HG03354 (cell line): ENCODE data around the gene OPCML.

ENCODE experiments used
- ATAC-seq: cut with Tn5 transposase; IDR thresholded peaks from one replicate; pipeline ENCODE4 v1.9.1; 2021; ENCODE audit warnings: mild to moderate bottlenecking; ENCODE audit not compliant: unreplicated experiment, poor library complexity, severe bottlenecking

The OPCML gene

DNA sequence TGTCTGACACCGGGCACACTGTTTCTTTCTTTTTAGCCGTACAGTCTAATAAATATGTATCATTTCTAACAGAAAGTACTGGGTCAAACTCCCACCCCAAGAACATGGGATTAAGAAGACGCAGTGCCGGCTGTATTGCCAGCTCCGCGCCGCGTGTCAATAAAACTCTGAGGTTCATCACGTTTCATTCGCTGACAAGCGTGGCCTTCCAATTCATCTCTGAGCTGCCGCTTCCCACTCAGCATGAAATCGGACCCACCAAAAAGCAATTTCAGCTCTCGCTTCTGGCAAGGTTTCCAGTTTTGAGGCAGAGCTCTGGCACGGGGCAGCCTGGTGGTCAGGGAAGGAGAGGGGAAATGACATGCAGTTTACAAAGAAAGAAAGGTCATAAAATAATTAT lies 819.8 kb downstream of the OPCML start:
- no peak for ATAC-seq

DNA sequence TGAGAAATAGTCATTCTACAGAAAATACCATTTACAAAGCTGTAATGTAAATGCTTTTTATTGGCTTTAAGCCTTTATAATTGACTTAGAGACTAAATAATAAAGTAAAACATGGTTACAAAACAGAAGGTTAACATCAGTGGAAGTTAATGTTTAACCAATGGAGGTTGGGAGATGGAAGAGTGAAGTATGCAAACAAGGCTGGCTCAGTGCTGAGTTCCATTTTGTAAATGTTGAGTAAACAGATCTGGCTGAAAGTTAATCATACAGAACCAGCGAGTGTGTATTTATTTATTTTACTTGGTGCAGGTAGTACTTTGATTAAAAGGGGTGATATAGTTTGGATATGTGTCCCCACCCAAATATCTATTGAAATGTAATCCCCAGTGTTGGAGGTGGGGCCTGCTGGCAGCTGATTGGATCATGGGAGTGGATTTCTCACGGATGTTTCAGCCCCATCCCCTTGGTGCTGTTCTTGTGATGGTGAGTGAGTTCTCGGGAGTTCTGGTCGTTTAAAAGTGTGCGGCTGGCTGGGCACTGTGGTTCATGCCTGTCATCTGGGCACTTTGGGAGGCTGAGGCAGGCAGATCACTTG lies 827.4 kb downstream of the OPCML start:
- no peak for ATAC-seq

DNA sequence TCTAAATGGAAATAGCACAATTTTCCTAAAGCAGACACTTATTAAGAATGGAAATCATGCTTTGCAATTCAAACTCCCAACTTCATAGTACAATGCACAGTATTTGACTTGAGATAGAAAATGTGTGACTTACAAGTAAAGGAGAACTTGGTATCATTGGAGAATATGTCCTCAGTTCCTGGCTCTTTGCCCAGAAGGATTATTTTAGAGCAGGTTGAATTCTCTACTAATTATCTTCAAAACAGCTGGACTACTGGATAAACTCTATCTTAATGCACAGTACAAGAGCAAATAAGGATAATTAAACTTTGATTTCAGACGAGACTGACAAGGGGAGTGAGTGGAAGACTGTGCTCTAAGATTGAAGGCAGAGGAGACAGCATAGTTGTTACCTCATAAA lies 839.4 kb downstream of the OPCML start:
- ATAC-seq, result no peak

DNA sequence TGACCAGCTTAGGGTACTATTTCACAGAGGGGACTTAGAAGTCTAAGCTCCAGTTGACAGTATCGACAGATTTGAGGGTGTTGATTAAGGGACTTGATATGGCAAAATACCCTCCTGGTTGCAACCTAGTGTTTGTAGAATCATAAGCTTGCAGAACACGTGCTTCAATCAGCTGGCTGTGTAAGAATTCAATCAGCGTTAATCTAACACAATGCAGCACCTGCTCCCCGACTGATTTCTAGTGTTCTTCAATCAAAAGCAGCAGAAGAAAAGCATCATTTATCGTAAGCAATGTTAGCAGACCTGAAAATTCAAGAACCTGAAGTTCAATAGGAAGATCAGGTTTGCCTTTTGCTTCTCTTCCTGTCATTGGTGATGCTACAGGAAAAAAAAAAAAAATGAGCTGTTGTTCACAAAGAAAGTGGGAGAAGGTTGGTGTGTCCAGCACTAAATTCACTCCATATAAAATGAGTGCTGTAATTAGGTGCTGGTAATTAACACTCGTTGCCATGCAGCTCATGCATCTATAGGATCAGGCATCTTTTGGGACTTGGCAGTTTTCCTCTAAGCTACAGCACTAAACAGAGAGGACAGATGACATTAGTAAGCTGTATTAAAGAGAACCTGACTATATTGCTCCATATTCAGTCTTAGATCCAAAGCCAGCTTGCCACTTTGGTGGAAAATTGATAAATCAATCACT lies 840.3 kb downstream of the OPCML start:
- no peak for ATAC-seq

DNA sequence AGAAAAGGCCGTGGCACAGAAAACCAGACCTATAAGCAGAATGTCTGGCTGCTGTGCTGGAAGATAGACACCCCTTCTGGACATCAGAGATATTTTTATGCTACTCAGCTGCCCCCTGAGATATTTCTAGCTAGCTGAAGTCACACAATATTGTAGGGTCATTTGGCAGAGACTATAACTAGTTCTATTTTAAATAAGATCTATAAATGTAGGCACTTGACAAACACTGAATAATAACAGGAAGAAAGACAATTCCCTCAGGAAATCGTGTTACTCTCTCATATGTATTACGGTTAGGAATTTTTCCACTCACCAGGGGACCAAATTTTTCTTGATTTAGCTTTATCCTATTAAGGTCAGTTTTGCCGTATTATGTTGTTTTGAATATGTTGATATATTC lies 845.4 kb downstream of the OPCML start:
- ATAC-seq, result no peak

DNA sequence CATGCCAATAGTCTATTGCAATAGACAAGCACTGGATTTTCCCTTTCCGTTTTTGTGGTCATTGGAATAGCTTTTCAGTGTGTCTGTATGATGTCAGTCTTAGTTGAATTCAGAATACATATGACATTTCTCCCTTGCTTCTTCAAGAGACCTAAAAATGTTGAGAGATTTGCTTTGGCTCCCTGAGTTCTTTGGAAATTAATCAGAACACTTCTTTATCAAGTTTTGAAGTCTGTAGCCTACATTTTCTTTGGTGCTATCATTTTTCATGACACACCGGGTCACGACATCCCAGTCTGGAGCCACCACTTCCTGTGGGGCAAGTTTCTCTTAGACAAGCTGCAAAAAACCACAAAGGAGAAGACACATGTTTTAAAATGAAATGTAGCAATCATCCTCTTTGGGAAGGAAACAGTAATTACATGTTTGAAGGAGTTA lies 847.1 kb downstream of the OPCML start:
- ATAC-seq, result no peak

DNA sequence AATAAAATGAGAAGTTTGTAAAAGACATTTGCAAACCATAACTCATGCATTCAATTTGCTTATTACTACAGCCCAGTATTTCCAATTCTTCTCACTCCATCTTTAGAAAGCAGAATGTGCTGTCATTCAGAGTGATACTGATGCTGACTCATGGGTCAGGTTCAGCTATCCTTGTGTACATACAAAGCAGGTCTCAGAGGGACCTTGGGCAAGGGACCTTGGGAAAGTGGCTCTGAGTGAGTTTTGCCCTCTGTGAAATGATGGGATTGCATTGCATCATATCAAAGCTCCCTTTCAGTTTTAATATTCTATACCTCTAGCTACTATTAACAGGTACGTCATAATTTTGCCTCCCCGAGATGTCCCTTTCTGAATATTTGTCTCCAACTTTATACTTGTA lies 848.7 kb downstream of the OPCML start:
- no peak for ATAC-seq

DNA sequence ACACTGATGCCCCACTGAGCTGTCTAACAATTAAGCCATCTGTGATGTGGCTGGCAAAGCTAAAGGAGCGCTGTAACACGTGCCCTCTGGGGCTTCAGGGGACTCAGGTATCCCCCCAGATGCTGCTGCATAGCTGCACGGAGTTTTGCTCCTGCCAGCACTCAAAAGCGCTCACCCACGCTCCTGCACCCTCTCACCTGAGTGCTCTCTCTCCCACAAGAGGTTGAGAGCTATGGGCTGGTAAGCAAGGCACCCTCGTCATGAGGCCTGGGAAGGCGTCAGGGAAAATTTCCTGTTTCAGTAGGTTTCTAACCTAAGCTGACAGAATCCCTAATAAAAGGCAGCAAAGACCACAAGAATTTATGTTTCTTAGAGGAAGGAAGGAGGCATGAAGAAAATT lies 850.3 kb downstream of the OPCML start:
- ATAC-seq, result no peak

DNA sequence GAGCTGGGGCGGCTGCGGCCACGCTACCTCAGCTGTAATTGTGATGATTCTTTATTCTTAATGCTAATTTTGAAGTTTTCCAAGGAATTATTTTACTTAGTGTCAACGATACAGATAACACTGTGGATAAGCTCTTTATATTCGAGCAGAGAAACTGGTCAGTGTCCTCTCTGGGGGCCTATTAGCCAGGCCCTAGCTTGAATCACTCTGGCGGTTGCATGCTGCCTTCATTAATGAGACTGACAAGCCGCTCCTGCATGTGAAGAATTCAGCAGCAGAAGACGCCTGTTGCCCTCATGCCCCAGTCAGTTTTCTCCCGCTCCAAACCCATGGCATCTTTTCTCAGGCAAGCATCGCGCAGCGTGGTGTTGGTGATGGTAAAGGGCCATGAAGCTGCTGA lies 851.7 kb downstream of the OPCML start:
- no peak for ATAC-seq

DNA sequence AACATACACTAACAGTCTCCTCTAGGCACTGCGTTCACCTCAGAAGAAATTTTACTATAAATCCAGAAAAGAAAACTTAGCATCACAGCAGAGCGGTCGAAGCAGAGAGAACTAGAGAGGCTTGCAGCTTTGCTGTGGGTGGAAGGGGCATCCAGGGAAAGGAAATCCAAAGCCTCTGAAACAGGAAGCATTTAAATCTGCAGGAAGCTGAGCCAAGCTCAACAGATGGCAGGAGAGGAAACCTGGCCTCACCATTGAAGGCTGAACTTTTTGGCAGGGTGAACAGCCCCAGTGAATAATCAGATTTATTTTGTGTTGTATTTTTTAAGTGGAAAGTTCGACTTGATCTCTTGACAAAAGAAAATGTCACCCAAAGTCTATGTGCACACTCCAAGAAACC lies 858.1 kb downstream of the OPCML start:
- no peak for ATAC-seq

DNA sequence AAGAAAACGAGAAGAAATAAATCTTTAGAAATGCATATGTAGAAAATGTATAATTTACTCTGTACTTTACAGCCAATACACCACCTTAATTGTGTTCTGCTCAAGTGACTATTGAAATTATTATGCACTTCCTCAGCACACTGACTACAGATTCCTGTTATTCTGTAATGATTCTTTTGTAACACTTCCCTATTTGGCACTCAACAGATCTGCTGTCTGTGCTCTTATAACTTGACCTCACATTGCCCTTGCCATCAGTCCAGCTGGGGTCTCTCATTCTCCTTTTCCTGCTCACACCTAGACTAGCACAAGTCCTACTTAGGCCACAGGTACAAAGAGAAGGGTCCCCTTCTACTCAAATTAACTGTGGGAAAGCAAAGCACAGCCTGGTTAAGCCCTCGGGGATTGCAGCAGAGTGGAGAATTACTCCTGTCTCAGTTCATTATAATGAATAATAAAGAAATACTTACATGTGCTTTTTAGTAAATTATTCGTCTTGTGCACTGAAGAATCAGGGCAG lies 860.4 kb downstream of the OPCML start:
- no peak for ATAC-seq

DNA sequence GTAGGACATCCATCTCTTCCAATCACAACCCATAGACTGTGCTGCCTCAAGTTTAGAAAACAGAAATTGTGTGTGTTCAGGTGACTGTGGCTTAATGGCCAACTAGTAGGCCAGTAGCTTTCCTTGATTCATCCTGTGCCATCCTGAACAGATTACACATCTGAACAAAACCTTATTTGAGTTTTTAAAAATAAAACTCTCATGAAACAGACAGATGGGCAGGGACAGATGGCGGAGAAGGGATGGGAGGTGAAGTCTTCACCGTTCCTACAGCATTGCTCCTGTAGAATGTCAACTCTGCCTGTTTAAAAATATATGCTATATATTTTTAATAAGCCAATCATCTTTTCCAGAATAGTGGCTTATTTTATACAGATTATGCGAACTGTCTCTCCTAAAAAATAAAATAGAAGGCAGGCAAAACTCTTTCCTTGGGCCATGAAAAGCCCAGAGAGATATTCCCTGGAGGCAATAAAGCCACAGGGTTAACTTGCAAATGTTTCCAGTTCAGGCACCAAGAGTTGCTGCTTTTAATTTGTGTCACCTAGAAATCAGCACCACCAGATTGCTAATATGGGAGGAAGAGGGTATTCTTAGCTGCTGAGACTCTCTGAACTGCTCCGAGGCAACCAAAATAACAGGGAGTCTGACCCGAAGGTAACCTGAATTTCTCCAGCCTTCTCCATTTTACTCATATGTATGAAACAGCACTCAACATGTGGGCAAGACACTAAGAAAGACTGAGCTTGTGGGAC lies 861.2 kb downstream of the OPCML start:
- ATAC-seq, result no peak

DNA sequence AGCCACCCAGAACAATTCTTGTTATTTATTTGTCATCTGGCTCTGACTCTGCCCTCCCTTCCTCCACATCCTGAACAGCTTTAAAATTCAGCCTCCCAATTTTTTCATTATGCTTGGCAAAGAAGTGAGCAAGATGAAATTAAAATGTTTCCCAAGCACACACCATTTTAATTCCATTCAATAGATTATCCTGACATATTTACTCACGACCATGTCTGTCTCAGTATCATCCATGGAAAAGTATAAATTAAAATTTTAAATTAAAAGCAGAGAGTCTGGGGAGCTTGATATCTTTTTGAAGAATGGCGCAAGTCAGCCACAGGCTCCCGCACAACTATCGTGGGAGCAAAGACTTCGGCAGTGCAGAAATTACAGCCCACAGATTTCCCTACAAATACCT lies 862.4 kb downstream of the OPCML start:
- no peak for ATAC-seq

DNA sequence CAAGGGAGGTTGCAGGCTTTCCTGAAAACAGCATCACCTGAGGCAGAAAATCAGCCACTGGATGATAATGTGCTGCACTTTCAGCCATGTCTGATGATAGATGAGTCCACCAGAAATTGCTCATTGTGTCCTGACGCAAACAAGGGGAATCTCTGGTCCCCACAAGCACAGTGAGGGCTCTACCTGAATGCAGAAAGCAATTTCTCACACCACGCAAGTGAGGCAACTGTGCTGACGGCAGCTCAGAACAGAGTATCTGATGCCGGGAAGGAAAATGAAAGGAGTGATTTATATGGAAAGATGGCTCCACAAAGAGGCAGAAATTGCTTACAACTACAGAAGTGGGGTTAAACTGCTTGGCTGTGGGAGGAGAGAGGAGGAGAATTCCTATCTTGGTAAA lies 867.1 kb downstream of the OPCML start:
- no peak for ATAC-seq

DNA sequence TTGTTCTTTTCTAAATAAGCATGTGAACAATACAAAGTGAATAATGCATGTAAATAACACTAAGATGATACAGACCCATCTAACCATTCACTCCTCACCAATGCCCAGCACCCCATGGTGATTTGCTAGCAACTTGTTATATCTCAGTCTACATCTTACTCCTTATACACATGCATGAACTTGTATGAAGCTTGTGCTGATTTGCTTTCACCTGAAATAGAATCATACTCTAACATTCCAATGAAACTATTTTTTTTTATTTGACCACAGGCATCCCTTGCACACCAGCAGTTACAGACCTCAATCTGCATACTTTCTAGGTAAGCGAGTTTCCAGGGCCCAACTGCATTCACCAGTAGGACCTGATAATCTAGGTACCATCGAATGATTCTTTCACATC lies 873.6 kb downstream of the OPCML start:
- no peak for ATAC-seq

DNA sequence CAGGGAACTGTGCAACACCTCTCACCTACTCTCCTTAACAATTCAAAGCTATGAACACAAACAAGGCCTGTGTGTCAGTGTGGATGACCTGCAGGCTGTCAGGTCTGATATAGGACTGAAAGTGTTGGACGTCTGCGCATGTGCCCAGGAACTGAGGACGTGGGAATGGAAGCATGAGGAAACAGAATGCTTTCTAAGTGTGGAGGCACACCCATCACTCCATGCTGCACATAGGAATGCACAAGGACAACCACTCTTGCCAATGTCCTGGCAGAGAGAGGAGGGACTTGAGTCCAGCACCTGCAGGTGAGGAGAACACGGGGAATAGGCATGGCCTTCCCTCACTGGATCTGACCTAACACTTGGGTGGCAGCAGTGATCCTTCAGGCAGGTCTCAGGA lies 874.3 kb downstream of the OPCML start:
- no peak for ATAC-seq

DNA sequence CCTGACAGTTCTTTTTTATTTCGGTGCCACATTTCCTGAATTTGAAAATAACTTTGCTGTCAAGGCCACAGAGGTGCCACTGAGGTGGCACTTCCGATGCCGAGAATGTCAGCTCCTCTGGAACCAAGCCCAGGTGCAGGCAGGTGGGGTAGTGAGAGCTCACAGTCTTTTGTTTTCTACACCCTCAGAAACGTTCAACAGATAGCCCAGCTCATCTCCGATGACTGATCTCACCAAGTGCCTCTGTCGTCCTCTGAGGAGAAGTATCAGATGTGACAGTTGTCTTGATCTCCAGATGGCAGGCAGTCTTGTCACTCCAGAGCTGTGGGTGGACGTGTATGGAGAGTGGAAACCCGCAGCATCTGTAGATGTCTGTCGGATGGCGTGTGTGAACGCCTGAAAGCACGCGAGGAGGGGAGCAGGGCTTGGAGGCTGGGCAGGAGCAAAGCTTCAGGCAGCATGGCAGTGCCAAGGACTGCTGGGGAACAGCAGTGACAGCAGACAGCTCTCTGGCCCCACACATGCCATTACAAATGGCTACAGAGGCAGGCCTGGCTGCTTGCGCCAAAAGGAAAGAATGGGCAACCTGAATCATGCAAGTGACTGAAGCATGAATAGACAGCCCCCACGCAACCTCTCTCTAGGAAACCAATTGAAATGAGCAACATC lies 877.0 kb downstream of the OPCML start:
- ATAC-seq, result no peak

DNA sequence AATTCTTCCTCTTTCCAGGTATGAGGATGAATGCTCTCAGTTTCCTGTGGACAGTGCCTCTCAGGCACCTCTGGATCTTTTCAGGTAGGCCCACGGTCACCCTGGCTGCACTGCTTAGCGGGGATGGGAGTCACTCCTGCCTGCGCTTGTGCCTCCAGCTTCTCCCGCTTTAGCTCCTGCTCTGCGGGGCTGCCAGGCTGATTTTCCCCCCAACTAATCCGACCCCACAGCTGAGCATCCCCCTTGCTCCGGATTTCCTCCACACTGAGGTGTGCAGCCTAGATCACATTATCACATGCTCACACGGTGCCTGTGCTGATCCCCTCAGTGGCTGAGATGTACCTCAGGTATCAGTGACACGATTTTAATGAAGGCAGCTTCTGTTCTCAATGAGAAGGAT lies 879.1 kb downstream of the OPCML start:
- no peak for ATAC-seq

DNA sequence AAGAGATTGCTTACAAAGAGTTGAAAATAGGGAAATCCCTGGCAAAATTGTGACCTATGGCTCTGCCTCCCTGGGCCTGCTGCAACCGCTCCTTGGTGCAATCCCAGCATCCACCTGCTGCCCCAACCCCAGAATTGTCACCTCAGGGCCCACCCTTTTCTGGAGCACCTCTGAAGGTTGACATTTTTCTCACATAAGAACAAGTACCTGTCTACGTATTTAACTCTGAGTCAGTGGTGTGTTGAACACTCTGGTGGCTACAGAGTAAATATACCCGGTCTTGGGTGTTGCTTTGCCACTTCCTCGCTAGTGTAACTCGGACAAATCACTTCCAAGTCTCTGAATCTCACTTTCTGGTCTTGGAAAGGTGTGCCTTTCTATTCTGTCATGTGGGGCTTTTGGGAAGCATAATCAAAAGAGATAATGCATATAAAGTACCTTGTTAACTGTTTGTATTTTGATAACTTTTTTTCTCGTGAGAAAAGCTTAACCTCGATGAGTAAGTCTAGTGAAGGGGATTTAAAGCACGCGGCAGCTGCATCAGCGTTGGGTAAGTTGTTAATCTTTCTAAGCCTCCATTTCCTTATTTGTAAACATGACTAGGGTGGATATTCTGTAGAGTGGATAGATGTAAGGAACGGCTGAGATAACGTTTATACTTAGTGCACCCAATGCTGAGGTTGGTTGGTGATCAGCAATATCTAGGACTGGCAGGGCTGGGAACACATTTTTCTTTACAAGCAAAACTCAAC lies 881.2 kb downstream of the OPCML start:
- ATAC-seq, result no peak

DNA sequence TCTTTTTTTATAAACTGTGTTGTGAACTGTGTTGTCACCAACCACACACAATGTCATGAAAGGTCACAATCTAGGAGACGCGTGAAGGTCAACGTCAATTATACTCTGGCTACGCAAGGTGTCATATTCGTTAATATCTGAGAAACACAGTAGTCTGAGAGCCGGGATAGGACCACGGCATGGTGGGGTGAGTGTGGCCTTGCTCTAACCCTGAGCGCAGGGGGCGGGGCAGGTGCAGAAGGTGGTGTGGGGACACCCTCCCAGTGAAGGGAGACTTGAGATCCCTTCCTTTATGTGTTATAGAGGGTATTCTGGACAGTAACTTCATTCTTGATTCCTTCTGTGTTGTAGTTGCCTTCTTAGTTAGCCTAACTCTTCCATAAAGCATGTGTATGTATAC lies 883.0 kb downstream of the OPCML start:
- no peak for ATAC-seq
